NCI-H146 treated with DMSO at 0.1 percent for 48 hours (cell line): Measurements from ENCODE around the gene ALDH4A1.

Source experiments
- DNase-seq: peaks from one replicate; lab custom pipeline; 2025; ENCODE audit not compliant: unreplicated experiment; lab: John Stamatoyannopoulos, UW

ALDH4A1 gene

GRCh38 chr1:18902523-18903290, at the start of gene ALDH4A1:
Gene ALDH4A1, minus strand, starts transcription at chr1:18902555. Its CDS starts 32 bp downstream, at chr1:18902523.
- DNase-seq: peak; percentile 70

GRCh38 chr1:18951818-18952391, 49.5 kb upstream of the ALDH4A1 start:
- no peak for DNase-seq

- no peak for DNase-seq
These were observed 49.1 kb upstream of the ALDH4A1 start for GRCh38 chr1:18951416-18951815.

- DNase-seq: no peak
These were observed 48.2 kb upstream of the ALDH4A1 start for GRCh38 chr1:18950401-18951026.

- no peak for DNase-seq
These were observed 47.5 kb upstream of the ALDH4A1 start for GRCh38 chr1:18949686-18950400.

GRCh38 chr1:18948913-18949685, 46.7 kb upstream of the ALDH4A1 start:
- DNase-seq: no peak

- DNase-seq: no peak
These were observed 45.9 kb upstream of the ALDH4A1 start for GRCh38 chr1:18948048-18948912.

GRCh38 chr1:18947570-18947969, 45.2 kb upstream of the ALDH4A1 start:
- DNase-seq: no peak

GRCh38 chr1:18946550-18947381, 44.4 kb upstream of the ALDH4A1 start:
- no peak for DNase-seq

GRCh38 chr1:18945401-18945849, 43.1 kb upstream of the ALDH4A1 start:
- no peak for DNase-seq

- DNase-seq: no peak
These were observed 42.5 kb upstream of the ALDH4A1 start for GRCh38 chr1:18944810-18945209.

- DNase-seq: no peak
These were observed 41.7 kb upstream of the ALDH4A1 start for GRCh38 chr1:18943914-18944572.

- DNase-seq: no peak
These were observed 40.8 kb upstream of the ALDH4A1 start for GRCh38 chr1:18943162-18943561.

GRCh38 chr1:18942340-18942739, 40.0 kb upstream of the ALDH4A1 start:
- DNase-seq: no peak

- no peak for DNase-seq
These were observed 39.1 kb upstream of the ALDH4A1 start for GRCh38 chr1:18941221-18942141.

- no peak for DNase-seq
These were observed 38.1 kb upstream of the ALDH4A1 start for GRCh38 chr1:18940303-18941020.
